Ascending aorta (tissue), 2 donors: ENCODE measurements around the gene INPP5D. TPM values are rescaled to one million over a fixed set of nuclear protein-coding genes. Genes with fewer than 3 reads are reported as not detected.

Source experiments
- DNase-seq, 2 donors: peaks; one replicate each; pipeline ENCODE4 v3.0.0-alpha.2; 2019; ENCODE audit warnings: low spot score in 2 of 2
- H3K27ac ChIP-seq, 2 donors: fragments of 200-600 bp; sonication (generic); one replicate each; pipeline ENCODE4 v1.5.1; 2016 to 2017; ENCODE audit warnings: mild to moderate bottlenecking in 1 of 2
- H3K27me3 ChIP-seq: fragments of 200-600 bp; sonication (generic); one replicate; pipeline ENCODE4 v1.5.1; 2017
- H3K36me3 ChIP-seq, 2 donors: fragments of 200-600 bp; sonication (generic); one replicate each; pipeline ENCODE4 v1.5.1; 2016
- H3K4me1 ChIP-seq, 2 donors: fragments of 200-600 bp; sonication (generic); one replicate each; pipeline ENCODE4 v1.5.1; 2016 to 2017; ENCODE audit warnings: mild to moderate bottlenecking in 1 of 2
- H3K4me3 ChIP-seq, 2 donors: fragments of 200-600 bp; sonication (generic); one replicate each; pipeline ENCODE4 v1.5.1; 2016 to 2017; ENCODE audit warnings: mild to moderate bottlenecking in 1 of 2
- H3K9me3 ChIP-seq, 2 donors: fragments of 200-600 bp; sonication (generic); one replicate each; pipeline ENCODE4 v1.5.1; 2016
- CTCF ChIP-seq, 3 experiments: fragments of 200-600 bp in 2 of 3; fragments of 450-650 bp in 1 of 3; sonication (generic) in 2 of 3; IDR thresholded peaks; one replicate each; pipeline ENCODE4 v1.5.1; 2016 to 2019; ENCODE audit warnings: antibody characterized with exemption in 3 of 3, mild to moderate bottlenecking in 1 of 3, moderate library complexity in 1 of 3
- intact Hi-C: fragments of 100-400 bp; cut with DNase I; formaldehyde crosslinking; loops from one replicate; pipeline ENCODE4 v1.15.1; 2023
- total RNA-seq: library from RNA; depleted of rRNA; stranded (reverse); fragments of >200 nt; gene quantifications from one replicate; pipeline ENCODE4 v1.1.0, GENCODE V29; 2016

The INPP5D gene
- total RNA-seq, 1 donor from 2014 or later = 21.7 TPM

DNA sequence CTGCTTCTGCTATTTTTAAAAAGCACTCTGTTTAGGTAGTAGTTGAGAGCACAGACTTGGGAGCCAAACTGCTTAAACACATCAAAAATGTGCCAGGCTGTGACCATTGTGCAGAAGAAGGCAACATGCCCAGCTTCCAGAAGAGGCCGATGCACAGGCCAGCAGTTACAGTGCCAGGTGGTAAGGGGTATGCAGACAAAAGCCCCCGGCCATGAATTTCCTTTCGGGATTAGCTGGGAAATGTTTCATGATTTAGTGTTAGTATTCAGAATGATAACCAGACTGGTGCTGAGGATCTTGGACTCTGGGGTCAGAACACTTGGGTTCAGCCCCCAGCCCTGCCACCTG, 151.4 kb downstream of the INPP5D start:
- no peak for TF ChIP-seq CTCF (IDR thresholded peaks at IDR 0.05)
- DNase-seq = no peak
- peaks cover 8 to 12% of the 10 kb centered on the region in 2 donors for H3K4me1 ChIP-seq
- no peaks in the 10 kb centered on the region for H3K27me3 ChIP-seq
- H3K9me3 ChIP-seq = no peaks in the 10 kb centered on the region
- peak overlapping the region; percentile 51 to 54 for H3K4me3 ChIP-seq
- intact Hi-C loops = no loop called here
- peak overlapping the region; percentile 63 to 68 for H3K27ac ChIP-seq
- H3K36me3 ChIP-seq = no peaks in the 10 kb centered on the region

GRCh38 chr2:233213011-233213410, 152.9 kb downstream of the INPP5D start:
- no peak for TF ChIP-seq CTCF (IDR thresholded peaks at IDR 0.05)
- Histone ChIP-seq H3K9me3 (no peaks in the 10 kb centered on the region), H3K36me3 (no peaks in the 10 kb centered on the region), H3K27ac (no peak overlapping the region), H3K27me3 (no peaks in the 10 kb centered on the region), H3K4me1 (peaks cover 8 to 12% of the 10 kb centered on the region in 2 donors), H3K4me3 (no peak overlapping the region)
- intact Hi-C loops = no loop called here
- DNase-seq = no peak

DNA sequence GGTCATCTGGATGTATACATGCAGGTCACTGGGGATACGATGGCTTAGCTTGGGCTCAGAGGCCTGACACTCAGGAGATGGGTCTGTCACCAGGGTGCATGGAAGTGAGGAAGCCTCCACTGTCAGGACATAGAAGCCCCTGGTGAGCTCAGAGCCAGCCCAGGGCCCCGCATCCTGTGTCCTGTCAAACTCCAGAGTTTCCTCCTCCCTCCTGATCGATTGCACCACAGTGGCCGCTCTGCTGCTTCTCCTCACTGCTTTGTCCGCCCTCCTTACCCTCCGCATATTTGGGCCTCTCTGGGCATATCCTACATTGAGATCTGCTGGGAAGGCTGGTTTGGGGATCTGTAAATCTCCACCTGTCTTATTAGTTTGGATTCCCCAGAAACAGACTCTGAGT, 153.8 kb downstream of the INPP5D start:
- no peak overlapping the region for H3K27ac ChIP-seq
- H3K9me3 ChIP-seq = no peaks in the 10 kb centered on the region
- no peaks in the 10 kb centered on the region for H3K27me3 ChIP-seq
- DNase-seq = no peak
- H3K4me3 ChIP-seq = no peak overlapping the region
- TF ChIP-seq CTCF (IDR thresholded peaks at IDR 0.05) = no peak
- H3K4me1 ChIP-seq = peaks cover 8 to 12% of the 10 kb centered on the region in 2 donors
- H3K36me3 ChIP-seq = no peaks in the 10 kb centered on the region
- intact Hi-C loops = no loop called here

DNA sequence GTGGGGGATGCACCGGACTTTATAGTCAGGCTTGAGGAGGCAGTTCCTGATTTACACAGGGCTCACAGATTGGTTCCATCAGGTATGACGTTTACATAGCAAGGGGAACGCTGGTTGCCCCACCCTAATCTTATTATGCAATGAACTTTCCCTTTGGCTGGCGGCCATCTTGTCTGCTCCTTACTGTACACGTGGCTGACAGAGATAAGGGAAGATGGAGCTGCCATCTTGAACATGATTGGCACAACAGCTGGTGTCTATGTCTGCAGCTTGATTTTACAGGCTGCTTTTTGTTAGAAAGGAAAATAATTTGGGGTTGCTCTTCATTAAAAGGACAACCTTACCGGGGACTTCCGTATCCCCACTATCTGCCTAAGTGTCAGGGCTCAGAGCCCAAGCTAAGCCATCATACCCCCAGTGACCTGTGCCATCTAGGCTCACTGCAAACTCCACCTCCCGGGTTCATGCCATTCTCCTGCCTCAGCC, 157.8 kb downstream of the INPP5D start:
- Histone ChIP-seq H3K27ac (no peak overlapping the region), H3K4me3 (no peak overlapping the region), H3K4me1 (no peaks in the 10 kb centered on the region), H3K36me3 (no peaks in the 10 kb centered on the region), H3K9me3 (no peaks in the 10 kb centered on the region), H3K27me3 (no peaks in the 10 kb centered on the region)
- intact Hi-C loops = no loop called here
- DNase-seq = no peak
- no peak for TF ChIP-seq CTCF (IDR thresholded peaks at IDR 0.05)

DNA sequence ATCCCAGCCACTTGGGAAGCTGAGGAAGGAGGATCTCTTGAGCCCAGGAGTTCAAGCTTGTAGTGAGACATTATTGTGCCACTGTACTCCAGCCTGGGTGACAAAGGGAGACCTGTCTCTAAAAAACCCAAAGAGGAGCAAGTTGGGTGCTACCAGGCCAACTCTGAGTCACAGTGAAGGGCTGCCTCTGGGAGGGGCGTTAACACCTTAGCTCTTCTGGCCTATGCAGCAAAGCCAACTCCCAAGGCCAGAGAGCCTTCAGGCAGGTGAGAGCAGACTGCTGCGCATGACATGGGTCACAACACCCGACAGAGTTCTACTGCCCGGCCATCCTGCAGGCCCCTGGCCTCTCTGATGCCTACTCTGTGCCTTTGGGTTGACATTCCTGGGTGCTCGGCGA, 158.7 kb downstream of the INPP5D start:
- intact Hi-C loops = no loop called here
- TF ChIP-seq CTCF (IDR thresholded peaks at IDR 0.05) = no peak
- no peak for DNase-seq

DNA sequence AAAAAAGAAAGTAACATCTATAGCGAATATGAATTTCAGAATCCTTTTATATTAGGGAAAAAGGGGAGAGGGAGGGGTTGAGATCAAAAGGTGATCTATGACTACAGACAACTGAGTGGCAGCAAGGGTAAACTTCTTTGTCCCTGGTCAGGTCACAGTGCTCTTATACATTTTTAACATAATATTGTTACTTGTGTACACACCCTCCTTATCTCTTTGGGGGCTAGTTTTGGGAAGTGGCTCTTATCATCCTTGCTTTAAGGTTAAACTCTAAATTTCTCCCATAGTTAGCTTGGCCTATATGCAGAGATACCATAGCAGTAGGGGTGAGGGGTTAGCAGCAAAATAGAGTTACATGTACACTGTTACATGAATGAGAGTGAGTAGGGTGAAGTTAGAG, 159.7 kb downstream of the INPP5D start:
- Histone ChIP-seq H3K9me3 (no peaks in the 10 kb centered on the region), H3K36me3 (no peaks in the 10 kb centered on the region), H3K4me3 (no peak overlapping the region), H3K27me3 (no peaks in the 10 kb centered on the region), H3K4me1 (no peaks in the 10 kb centered on the region), H3K27ac (no peak overlapping the region)
- intact Hi-C loops = no loop called here
- DNase-seq = no peak
- TF ChIP-seq CTCF (IDR thresholded peaks at IDR 0.05) = no peak

More for the DNA sequence above, 158.7 kb downstream of the INPP5D start:
- no peaks in the 10 kb centered on the region for H3K36me3 ChIP-seq
- no peaks in the 10 kb centered on the region for H3K9me3 ChIP-seq
- no peak overlapping the region for H3K27ac ChIP-seq
- no peak overlapping the region for H3K4me3 ChIP-seq
- no peaks in the 10 kb centered on the region for H3K4me1 ChIP-seq
- H3K27me3 ChIP-seq = no peaks in the 10 kb centered on the region
